GM12878 (cell line): ENCODE results near the gene PNMA1. TPM values are rescaled to one million over a fixed set of nuclear protein-coding genes. Genes with fewer than 3 reads are reported as not detected.

Experiments used
- ATAC-seq: fragments of 200-7000 bp; cut with Tn5 transposase; 3 replicates; pipeline ENCODE4 v1.9.1; 2020; ENCODE audit warnings: mild to moderate bottlenecking, moderate library complexity
- BruUV-seq: library from RNA; stranded (reverse); fragments of 400-500 nt; replicated peaks from 2 replicates; lab custom pipeline; 2021; lab: Mats Ljungman, UMichigan
- CTCF ChIA-PET: fragments of 300-600 bp; sonication (Branson Sonifier 250); formaldehyde crosslinking; extraction: SDS; loops from one replicate; lab custom pipeline; 2021; ENCODE audit warnings: inconsistent platforms; lab: Yijun Ruan, JAX
- POLR2A ChIA-PET: fragments of 350-600 bp; formaldehyde crosslinking; extraction: SDS; loops from one replicate; lab custom pipeline; 2021; ENCODE audit warnings: inconsistent platforms; lab: Charles Lee
- RAD21 ChIA-PET: fragments of 300-600 bp; sonication (Branson Sonifier 250); formaldehyde crosslinking; loops from one replicate; lab custom pipeline; 2023; ENCODE audit warnings: antibody characterized with exemption; ENCODE audit not compliant: unreplicated experiment; lab: Charles Lee
- SMC1A ChIA-PET: fragments of 300-600 bp; sonication (Branson Sonifier 250); formaldehyde crosslinking; loops from one replicate; lab custom pipeline; 2023; ENCODE audit not compliant: unreplicated experiment, uncharacterized antibody; lab: Charles Lee
- DNase-seq: peaks from one replicate; pipeline ENCODE4 v3.0.0-alpha.2; 2011; ENCODE audit warnings: low read depth, low spot score
- FAIRE-seq: peaks from 3 replicates; lab custom pipeline; 2011; peaks lifted over from hg19 to GRCh38; lab: Jason Lieb, UNC
- H2AFZ ChIP-seq: 2 replicates; pipeline ENCODE4 v1.6.0; 2011; ENCODE audit warnings: low read depth, low read length, control low read depth; ENCODE audit not compliant: control insufficient read depth
- H3K27ac ChIP-seq: 2 replicates; pipeline ENCODE4 v1.5.1; 2011; ENCODE audit warnings: control low read depth; ENCODE audit not compliant: control insufficient read depth, insufficient read depth
- H3K27me3 ChIP-seq, 2 experiments: replicated peaks in 1 of 2; 2 replicates each; pipeline versions ENCODE4 v1.6.0 to v1.6.1; 2011; ENCODE audit warnings: low read length in 1 of 2; ENCODE audit not compliant: control insufficient read depth in 2 of 2, insufficient read depth in 2 of 2
- H3K36me3 ChIP-seq, 2 experiments: 2 replicates each; pipeline ENCODE4 v1.5.1; 2011; ENCODE audit warnings: low read length in 1 of 2; ENCODE audit not compliant: control insufficient read depth in 2 of 2, insufficient read depth in 2 of 2
- H3K4me1 ChIP-seq: 2 replicates; pipeline ENCODE4 v1.6.1; 2011; ENCODE audit warnings: mild to moderate bottlenecking, low read length, moderate library complexity, mixed read lengths; ENCODE audit not compliant: control insufficient read depth, insufficient read depth
- H3K4me2 ChIP-seq: 2 replicates; pipeline ENCODE4 v1.6.0; 2011; ENCODE audit warnings: control low read depth; ENCODE audit not compliant: control insufficient read depth, insufficient read depth
- H3K4me3 ChIP-seq: fragments of 200-600 bp; sonication (generic); 2 replicates; pipeline ENCODE4 v1.5.1; 2016
- H3K79me2 ChIP-seq: 2 replicates; pipeline ENCODE4 v1.6.0; 2011; ENCODE audit warnings: low read length; ENCODE audit not compliant: control insufficient read depth, insufficient read depth
- H3K9ac ChIP-seq: 2 replicates; pipeline ENCODE4 v1.8.0; 2011; ENCODE audit warnings: low read length, control low read depth, mixed read lengths; ENCODE audit not compliant: control insufficient read depth, insufficient read depth
- H3K9me3 ChIP-seq: replicated peaks from 3 replicates; pipeline ENCODE4 v1.5.1; 2011; ENCODE audit warnings: mild to moderate bottlenecking, low read length; ENCODE audit not compliant: control insufficient read depth, insufficient read depth
- H4K20me1 ChIP-seq: 2 replicates; pipeline ENCODE4 v1.6.0; 2011; ENCODE audit not compliant: control insufficient read depth, insufficient read depth
- POLR2A ChIP-seq: IDR thresholded peaks from 2 replicates; pipeline ENCODE4 v1.6.1; 2011; ENCODE audit warnings: low read depth, mild to moderate bottlenecking, low read length
- ZNF592 ChIP-seq: fragments of 450-650 bp; IDR thresholded peaks from 2 replicates; pipeline ENCODE4 v1.6.1; 2017; ENCODE audit warnings: mild to moderate bottlenecking, moderate library complexity
- WGBS: methylation state at CpG from one replicate; pipeline ENCODE4 v1.1.6; 2016; ENCODE audit warnings: low lambda C conversion rate; ENCODE audit not compliant: insufficient replicate concordance, insufficient coverage; ENCODE audit errors: missing lambda C conversion rate; 5-methylcytosine and 5-hydroxymethylcytosine counted together
- in situ Hi-C: fragments of 300-500 bp; cut with MboI; formaldehyde crosslinking; loops from 9 replicates; pipeline ENCODE4 v1.14.3; 2018; ENCODE audit warnings: mixed read lengths
- intact Hi-C: fragments of 100-400 bp; cut with micrococcal nuclease; formaldehyde crosslinking; loops from one replicate; pipeline ENCODE4 v1.14.2; 2022; ENCODE audit not compliant: unreplicated experiment
- polyA plus RNA-seq, 11 experiments: library from polyadenylated mRNA; depleted of rRNA in 4 of 11; unstranded in 6 of 11; stranded (reverse) in 5 of 11; fragments of >200 nt; fragmentation: Nextera tagmentation in 4 of 11; fragmentation: Illumina TruSeq in 1 of 11; extraction: Ambion mirVana in 4 of 11; extraction: Trizol in 1 of 11; gene quantifications; 1 replicate in 1 of 11; 2 replicates in 10 of 11; pipeline versions ENCODE4 v1.2.1 to v1.2.3, GENCODE V29; 2011 to 2016; ENCODE audit warnings: inconsistent platforms in 2 of 11, missing spikeins in 2 of 11, low read depth in 1 of 11
- total RNA-seq, 4 experiments: library from RNA; depleted of rRNA in 3 of 4; stranded (reverse); fragments of >200 nt in 3 of 4; fragmentation: Illumina TruSeq in 1 of 4; extraction: Trizol in 1 of 4; gene quantifications; 2 replicates each; pipeline versions ENCODE4 v1.2.1 to v1.2.3, GENCODE V29; 2013 to 2021

Gene PNMA1
- total and polyA plus RNA-seq, 10 of the 15 experiments (the other 5 are each of a cell fraction or from before 2014, with no cell fraction given) = 1.8 to 39.3 (median 11.1) TPM

- in situ Hi-C loops (no loop called here), intact Hi-C loops (no loop called here)
- Histone ChIP-seq H4K20me1 (peaks cover 2% of the 10 kb centered on the region; the same call in 1 of the 2 replicates), H3K27me3 (no peaks in the 10 kb centered on the region), H3K4me2 (no peak overlapping the region), H2AFZ (no peak overlapping the region), H3K9ac (no peak overlapping the region), H3K4me3 (no peak overlapping the region), H3K4me1 (peaks cover 4% of the 10 kb centered on the region), H3K79me2 (peaks cover 9% of the 10 kb centered on the region), H3K9me3 (no peaks in the 10 kb centered on the region), H3K36me3 (peaks cover 34 to 53% of the 10 kb centered on the region in 2 experiments), H3K27ac (no peak overlapping the region)
- TF ChIP-seq ZNF592 (no peak), POLR2A (0 out of 2 replicates have a peak, but pooled peaks have one; percentile 30)
- FAIRE-seq (no peak), ATAC-seq (no peak), DNase-seq (no peak)
- ChIA-PET POLR2A (no interaction called here), RAD21 (no interaction called here), SMC1A (interaction anchor here (1.0 kb wide), 2 partner anchors 11 to 14 kb away, joined by 3 to 4 read pairs; no protein-coding TSS in a partner anchor), CTCF (interaction anchor here (0.6 to 1.5 kb wide), 2 partner anchors 73 to 85 kb away, joined by 3 read pairs; no protein-coding TSS in a partner anchor)
- no TSS peak for BruUV-seq
- 92% methylated on average over 20 of the region's 20 CpGs for WGBS
These were observed 3.7 kb upstream of the PNMA1 start for GRCh38 chr14:73717711-73718417.
